NT2/D1 (cell line): ENCODE results near the gene TNK1.

ENCODE experiments used
- SUZ12 ChIP-seq: IDR thresholded peaks from 2 replicates; pipeline ENCODE4 v1.6.1; 2011; ENCODE audit not compliant: insufficient read length, insufficient read depth; ENCODE audit errors: extremely low read depth
- YY1 ChIP-seq: IDR thresholded peaks from 2 replicates; pipeline ENCODE4 v1.6.1; 2011; ENCODE audit not compliant: insufficient read length, insufficient read depth

DNA sequence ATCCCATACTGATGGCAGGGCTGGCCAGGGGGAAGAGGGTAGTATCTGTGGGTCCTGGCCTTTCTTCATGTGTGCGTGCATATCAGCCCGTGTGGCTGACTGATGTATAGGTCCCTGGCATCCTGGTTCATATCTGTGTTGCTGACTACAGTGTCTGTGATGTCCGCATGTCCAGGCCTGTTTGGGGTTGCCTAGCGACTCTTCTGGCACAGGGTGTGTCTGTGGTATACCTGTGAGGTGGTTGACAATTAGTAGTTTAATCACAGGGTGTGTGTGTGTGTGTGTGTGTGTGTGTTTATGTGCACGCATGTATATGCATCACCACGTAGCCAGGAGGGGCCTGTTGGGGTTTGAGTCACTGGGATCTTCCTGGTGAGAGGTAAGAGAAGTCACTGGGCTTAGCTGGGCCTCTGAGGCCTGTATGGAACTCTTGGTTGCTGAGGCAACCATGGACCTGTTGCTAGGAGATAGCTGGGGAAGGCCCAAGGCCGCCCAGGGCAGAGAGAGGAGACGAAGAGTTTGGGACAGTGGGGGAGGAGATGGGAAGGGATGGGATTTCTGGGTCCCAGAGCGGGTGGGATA lies 26.5 kb upstream of the TNK1 start:
- TF ChIP-seq YY1, result no peak
- no peak for TF ChIP-seq SUZ12
